GM19239 (cell line): ENCODE measurements around the gene ZNF668.
A peak's percentile ranks its signal among the peaks of the same experiment; 100 is the strongest.
"Not testable (repeated sequence)": the region's sequence is repeated elsewhere in the genome, so short reads cannot be mapped to it uniquely, and the experiment has no call there.

Experiments
- DNase-seq: peaks from one replicate; pipeline ENCODE4 v3.0.0; 2011; ENCODE audit warnings: low spot score; ENCODE audit not compliant: insufficient read length
- FAIRE-seq: peaks from 2 replicates; lab custom pipeline; 2011; peaks lifted over from hg19 to GRCh38; lab: Jason Lieb, UNC

ZNF668 gene

DNA sequence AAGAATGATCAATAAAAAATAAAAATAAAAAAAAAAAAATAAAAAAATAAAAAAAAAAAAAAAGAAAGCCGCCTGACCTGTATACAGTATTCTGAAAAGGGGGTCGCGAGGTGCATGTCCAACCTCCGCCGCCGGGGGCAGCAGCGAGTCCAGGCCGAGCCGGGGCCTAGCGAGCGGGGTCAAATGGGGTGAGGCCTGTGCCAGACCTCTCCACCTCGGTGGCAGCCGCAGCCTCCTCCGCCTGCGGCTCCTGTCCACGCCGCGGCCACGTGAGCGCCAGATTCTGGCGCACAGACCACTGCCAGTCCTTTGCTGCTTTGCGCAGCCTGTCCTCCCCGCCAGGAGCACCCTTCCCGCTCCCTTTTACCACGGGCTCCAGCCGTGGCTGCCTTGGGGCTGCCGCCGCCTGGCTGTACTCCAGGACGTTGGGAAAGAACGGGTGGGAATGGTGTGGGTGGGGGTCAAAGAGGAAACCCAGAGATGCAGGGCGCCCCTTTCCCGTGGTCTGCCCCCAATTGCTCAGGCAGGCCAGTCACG, 31.7 kb upstream of the ZNF668 start:
- FAIRE-seq: no peak
- peak; percentile 94 for DNase-seq

- DNase-seq, FAIRE-seq: not testable (repeated sequence)
Measured at GRCh38 chr16:31100876-31101641, 27.0 kb upstream of the ZNF668 start.

GRCh38 chr16:31099860-31100638, 26.0 kb upstream of the ZNF668 start:
- FAIRE-seq: no peak
- DNase-seq: no peak

- peak; percentile 88 for DNase-seq
- peak; percentile 84 for FAIRE-seq
Measured at GRCh38 chr16:31094424-31095120, 20.5 kb upstream of the ZNF668 start, which contains the start of gene VKORC1. Gene VKORC1, minus strand, starts transcription at chr16:31094797. Its CDS starts 68 bp downstream, at chr16:31094729.

DNA sequence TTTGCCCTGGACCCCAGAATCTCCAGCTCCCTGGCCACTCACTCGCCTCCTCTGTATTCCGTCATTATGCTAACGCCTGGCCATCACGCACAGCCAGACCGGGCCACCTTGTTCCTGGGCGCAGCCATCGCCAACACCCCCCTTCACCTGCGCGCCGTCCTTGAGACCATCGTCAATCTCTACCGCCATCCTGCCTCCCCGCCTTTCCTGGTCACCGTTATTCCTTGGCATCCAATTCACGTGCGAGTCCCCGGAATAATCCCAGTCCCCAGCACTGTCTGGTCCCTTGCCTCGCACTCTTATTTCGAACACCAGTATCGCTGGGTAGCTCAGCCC, 20.0 kb upstream of the ZNF668 start:
- DNase-seq: no peak
- FAIRE-seq: no peak

DNA sequence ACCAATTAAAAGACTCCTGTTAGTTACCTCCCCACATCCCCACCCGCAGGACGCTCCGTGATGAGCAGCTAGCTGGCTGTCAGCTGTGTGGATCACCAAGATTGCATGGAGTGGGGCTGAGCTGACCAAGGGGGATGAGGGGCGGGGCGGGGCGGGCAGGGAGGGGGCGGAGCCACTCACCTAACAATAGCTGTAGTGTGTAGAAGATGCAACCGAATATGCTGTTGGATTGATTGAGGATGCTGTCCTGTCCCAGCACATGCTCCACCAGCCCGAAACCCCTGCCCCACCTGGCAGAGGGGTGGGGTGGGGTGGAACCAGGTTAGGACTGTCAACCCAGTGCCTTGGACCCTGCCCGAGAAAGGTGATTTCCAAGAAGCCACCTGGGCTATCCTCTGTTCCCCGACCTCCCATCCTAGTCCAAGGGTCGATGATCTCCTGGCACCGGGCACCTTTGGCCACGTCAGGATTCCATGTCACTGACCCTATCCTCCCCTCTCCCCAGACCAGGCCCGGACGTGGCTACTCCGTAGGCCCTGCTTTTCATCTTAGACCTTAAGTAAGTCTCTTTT, 19.2 kb upstream of the ZNF668 start:
- DNase-seq (no peak), FAIRE-seq (no peak)

- FAIRE-seq (no peak), DNase-seq (no peak)
Measured at GRCh38 chr16:31092330-31092729, 18.3 kb upstream of the ZNF668 start.

DNA sequence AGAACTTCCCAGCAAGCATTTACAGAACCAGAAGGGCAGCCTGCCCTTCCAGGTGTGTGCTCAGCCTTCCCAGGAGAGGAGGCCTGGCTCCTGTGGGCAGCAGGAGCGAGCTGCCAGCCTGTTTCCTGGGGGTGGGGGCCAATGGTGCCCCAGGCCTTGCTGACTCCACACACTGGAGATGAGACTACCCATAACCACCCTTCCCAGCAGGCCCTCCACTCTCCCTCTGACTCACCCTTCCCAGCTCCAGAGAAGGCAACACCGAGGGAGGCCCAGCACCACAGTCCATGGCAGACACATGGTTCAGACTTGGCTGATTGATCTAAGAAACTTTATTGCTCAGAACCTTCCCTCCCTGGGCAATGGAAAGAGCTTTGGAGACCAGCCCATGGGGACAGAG, 16.5 kb upstream of the ZNF668 start:
- FAIRE-seq (no peak), DNase-seq (no peak)

DNA sequence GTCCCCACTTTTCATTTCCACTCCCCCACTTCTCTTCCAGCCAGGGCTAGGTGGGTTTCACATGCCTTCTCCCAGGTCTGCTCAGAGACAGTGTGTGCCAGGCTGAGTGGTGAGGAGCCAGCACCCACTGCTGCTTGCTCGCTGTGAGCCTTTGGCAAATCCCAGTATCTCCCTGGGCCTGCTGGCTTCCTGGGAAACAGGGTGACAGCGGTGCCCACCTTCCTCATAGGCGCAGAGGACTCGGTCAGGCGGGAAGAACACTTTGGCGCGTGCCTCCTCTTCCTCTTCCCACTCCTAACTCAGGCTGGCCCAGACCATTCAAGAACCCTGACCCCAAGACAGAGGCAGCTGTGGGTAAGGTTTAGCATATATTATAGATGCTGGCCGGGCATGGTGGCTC, 15.2 kb upstream of the ZNF668 start:
- DNase-seq: no peak
- no peak for FAIRE-seq

GRCh38 chr16:31088459-31089183, 14.6 kb upstream of the ZNF668 start, which contains the start of gene PRSS53:
Gene PRSS53, minus strand, starts transcription at chr16:31088943. Its CDS starts 134 bp downstream, at chr16:31088809.
- DNase-seq: no peak
- FAIRE-seq: no peak

GRCh38 chr16:31087971-31088370, 13.9 kb upstream of the ZNF668 start:
- DNase-seq (no peak), FAIRE-seq (no peak)

DNA sequence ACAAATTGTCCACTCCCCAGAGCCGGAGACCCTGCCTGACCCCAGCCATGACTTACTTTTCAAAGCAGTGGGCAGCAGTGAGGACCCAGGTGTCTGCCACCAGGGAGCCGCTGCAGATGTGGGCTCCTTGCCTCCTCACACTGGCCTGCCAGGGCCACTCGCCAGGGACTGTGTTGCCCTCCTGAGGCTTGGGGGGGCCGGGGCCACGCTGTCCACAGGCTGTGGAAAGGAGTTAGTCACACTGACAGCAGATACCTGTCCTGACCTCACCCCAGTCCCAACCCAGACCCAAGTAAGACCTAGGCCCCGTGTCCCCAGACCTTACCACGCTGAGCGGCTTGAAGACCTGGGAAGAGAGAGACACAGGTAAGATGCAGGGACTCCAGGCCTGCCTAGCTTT, 13.4 kb upstream of the ZNF668 start:
- FAIRE-seq (no peak), DNase-seq (no peak)

GRCh38 chr16:31086629-31086906, 12.5 kb upstream of the ZNF668 start:
- FAIRE-seq: no peak
- no peak for DNase-seq

DNA sequence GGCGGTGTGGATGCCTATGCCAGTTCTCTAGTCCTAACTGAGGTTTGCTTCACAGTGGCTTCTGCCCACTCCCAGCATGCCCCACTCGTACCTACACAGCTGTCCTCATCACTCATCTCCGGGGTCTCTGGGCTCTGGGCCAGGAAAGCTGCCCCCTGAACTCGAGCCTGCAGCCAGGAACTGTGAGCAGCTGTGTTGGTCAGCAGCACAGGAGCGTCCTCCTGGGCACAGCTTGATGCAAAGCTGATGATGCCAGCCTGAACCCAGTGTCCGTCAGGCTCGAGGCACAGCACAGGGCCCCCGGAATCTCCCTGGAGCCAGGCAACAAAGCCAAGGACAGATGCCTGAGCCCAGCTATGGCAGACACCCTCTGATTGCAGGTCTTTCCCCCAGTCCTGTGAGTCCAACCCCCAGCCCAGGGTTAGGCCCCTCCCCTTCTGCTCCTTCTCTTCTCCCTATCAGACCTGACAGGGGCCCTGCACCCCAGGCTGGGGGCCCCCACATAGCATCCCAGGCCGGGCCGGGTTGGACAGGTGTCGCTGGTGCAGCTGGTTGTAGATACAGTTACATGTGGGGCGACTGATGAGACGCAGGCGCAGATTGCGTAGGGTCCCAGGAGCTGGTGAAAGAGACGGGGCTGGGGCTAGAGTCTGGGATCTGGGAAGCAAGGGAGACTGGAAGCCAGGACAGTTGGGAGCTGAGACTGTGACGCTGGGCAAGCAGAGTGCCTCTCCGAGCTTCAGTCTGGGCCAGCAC, 12.0 kb upstream of the ZNF668 start:
- FAIRE-seq: no peak
- DNase-seq: no peak

- no peak for DNase-seq
- no peak for FAIRE-seq
Measured at GRCh38 chr16:31085411-31085810, 11.4 kb upstream of the ZNF668 start.

DNA sequence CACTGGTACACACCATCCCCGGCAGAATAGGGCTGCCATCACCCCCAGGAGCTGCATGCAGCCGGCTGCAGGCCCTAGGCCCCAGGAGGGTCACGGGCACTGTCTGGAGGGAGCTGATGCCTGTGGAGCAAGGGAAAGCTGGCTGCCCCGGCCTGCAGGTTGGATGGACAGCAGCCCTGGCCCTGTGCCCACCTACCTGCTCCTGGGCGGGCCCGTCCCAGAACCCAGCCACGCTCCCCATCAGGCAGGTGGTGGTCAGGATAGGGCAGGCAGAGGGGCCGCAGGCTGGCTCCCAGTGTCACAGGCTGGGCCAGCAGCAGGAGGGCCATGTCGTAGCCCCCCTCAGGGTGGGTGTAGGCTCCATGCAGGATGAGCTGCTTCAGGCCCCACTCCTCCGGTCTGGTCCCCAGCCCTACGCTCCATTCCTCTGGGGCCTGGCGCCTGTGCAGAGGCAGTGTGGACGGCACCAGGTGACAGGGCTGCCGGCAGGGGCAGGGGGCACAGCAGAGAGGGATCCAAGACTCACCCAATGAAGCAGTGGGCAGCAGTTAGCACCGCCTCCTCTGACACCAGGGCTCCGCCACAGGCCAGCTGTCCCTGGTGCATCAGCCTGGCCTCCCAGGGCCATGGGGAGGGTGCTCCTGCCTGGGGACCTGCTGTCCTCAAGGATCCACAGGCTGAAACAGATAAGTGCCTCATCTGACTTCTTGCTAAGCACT, 10.7 kb upstream of the ZNF668 start:
- DNase-seq: no peak
- FAIRE-seq: no peak

- FAIRE-seq (no peak), DNase-seq (no peak)
Measured at GRCh38 chr16:31083981-31084380, 9.9 kb upstream of the ZNF668 start.

DNA sequence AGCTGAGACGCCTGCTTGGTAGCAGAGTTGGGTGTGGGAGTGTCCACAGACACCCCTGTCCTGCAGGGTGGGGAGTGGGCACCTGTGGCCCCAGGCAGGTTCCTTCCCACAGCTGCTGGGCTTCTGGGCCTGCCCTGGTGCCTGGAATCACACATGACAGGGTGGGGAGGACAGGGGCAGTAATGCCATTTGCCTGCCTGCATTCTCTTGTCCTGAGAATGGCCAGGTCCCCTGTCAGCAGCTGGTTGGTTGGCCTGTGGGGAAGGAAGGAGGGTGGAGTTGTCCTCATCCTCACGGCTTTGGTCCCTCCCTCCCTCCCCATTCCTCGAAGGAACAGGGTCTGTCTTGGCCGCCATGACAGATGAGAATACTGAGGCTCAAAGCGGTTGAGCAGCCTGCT, 9.5 kb upstream of the ZNF668 start:
- FAIRE-seq: no peak
- no peak for DNase-seq

DNA sequence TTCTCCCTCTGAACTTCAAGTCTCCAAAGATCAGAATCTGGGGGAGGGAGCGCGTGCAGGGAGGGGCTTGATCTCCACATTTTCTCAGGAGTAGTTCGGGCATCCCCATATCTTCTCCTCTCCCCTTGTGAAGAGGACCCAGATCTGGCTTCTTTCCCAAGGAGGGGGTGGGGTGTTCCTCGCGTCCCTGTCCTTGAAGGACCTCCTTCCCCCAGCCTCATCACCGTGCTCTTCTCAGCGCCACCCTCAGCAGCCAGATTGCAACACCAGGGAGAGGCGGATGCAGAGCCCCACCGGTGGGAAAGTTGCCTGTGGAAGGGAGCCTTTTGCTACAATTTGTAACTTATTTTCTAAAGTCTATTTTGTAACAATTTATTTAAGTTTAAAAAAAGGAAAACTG, 9.0 kb upstream of the ZNF668 start:
- FAIRE-seq: no peak
- DNase-seq: no peak
